NCI-H2227 (cell line): Measurements from ENCODE around the gene AGPAT3.

Experiments
- DNase-seq: peaks from one replicate; lab custom pipeline; 2025; ENCODE audit not compliant: unreplicated experiment; lab: John Stamatoyannopoulos, UW

Gene AGPAT3

DNA sequence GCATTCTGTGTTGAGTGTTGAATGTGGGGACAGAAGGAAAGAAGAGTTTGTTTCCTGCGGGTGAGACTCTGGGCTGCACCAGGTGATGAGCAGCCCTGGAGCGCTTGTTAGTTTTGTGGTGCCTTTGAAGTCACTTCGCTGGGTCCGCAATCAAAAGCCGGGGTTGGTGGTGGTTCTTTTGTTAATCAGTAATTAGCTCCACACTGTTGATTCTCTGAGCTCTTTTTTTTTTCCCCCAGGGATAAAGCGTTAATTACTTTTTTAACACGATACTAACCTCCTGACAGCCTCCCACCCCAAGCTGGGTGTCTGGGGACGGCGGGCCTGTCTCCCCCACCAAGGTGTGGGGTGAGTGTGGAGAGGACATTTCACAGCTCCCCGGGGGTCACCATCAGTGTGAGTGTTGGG is 56.6 kb downstream of the AGPAT3 start:
- DNase-seq: no peak

DNA sequence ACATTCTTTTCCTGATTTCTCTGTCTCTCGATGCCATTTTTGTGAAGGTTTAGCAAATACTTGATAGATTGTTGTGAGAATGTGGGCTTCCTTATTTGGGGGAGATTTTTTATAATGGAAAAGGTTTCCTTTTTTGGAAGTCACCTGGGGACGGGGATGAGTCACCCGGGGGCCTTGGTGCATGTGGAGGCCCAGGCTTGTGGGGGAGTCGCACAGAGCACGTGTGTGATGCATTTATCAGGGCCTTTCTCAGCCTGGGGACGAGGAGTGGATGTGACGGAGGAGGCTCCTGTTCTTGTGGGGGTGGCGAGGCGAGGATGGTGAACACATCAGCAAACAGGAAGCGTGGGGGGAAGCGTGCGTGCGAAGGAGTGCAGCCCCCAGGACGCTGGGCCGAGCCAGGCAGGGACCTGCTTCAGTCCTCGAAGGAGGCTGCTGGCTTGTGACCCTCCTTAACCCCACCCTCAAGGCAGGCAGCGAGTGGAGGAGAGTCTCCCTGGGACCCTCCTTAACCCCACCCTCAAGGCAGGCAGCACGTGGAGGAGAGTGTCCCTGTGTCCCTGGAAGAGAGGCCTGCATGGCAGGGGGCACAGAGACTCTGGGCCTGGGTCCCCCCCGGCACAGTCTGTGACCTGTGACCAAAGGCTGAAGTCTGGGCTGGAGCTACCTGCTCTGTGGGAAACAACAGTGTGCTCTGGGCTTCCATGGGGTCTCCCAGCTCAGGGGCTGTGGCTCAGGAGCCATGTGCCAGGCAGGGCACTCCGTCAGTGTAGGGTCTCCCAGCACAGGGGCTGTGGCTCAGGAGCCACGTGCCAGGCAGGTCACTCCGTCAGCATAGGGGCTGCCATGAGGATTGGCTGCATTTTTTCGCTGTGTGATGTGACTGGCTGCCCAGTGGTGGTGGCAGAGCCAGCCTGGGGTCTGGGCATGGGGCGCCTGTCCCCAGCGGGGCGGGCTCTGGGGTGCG is 57.2 kb downstream of the AGPAT3 start:
- no peak for DNase-seq

DNA sequence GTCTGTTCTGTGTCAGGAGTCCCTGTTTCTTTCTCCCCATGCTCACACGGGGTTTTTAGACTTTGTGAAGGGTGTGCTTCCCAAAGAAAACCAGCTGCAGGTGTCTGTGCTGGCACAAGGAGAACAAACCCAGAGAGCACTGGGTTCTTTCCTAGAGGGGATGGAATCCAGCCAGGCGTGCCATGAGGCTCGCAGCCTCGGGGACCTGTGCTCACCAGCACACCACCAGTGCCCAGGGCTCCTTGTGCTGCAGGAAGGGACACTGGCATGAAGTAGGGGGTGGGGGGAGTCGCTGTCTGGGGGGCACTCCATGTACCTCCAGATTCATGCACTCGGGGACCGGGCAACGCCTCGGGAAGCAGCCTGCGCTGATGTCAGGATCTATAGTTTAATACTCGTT is 57.9 kb downstream of the AGPAT3 start:
- DNase-seq: no peak

DNA sequence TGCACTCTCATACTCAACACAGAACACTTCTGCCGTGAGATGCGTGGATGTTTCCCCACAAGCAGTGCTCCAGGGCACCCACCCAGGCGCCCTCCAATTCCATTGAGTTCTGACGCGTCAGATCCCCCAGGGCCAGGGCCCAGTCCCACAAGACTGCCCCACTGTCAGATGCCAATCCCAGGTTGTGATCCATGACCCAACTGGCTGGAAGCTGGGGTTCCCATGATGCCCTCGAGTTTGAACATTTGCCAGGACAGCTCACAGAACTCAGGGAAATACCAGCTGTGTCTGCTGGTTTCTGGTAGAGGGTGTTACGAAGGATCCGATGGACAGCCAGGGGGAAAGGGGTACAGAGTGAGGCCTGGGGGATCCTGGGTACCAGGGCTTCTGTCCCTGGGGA is 58.4 kb downstream of the AGPAT3 start:
- no peak for DNase-seq

DNA sequence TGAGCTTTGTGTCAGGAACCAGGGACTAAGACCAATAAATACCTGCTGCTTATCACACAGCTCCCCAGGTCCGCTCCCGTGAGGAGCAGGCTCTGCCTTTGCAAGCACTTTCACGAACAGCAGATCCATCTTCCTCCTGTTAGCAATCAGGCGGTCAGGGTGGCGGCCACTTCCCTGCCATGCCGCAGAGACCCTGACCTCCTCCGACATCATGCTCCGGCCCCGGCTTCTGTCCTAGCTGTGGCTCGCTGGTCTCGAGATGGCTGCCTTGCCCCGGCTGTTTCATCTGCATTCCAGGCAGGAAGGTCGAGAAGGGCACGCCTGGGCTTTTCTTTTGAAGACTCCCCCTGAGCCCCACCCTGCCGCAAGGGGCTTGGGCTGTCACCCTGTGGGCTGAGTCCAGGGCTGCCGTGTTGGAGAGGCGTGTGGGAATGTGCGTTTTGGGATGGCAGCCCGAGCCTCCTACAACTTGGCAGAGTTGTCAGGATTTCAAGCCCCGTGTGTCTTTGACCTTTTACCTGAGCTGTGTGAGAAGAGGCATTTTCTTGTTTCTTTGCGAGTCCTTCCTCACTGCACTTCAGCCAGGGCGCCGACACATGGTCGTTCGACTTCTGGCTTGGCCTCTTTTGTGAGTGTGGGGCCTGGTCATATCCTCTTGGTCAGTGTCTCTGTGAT is 59.5 kb downstream of the AGPAT3 start:
- DNase-seq: no peak

DNA sequence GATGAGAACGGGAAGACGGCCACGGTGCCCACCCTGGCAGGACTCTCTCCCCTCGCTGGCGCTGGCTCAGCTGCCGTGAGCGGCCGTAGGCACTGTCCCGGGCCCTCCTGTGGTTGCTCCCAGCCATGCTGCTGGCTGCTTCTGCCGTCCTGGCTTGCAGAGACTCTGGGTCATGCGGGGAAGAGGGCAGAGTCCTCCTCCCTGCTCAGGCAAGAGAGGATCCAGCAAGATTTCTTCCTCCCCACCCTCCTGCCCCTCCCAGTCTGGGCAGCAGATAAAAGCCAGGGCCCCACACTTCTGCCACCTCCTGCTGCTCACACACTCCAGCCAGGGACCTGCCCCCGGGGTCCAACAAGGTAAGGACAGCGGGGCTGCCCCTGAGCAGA is 60.1 kb downstream of the AGPAT3 start:
- no peak for DNase-seq

DNA sequence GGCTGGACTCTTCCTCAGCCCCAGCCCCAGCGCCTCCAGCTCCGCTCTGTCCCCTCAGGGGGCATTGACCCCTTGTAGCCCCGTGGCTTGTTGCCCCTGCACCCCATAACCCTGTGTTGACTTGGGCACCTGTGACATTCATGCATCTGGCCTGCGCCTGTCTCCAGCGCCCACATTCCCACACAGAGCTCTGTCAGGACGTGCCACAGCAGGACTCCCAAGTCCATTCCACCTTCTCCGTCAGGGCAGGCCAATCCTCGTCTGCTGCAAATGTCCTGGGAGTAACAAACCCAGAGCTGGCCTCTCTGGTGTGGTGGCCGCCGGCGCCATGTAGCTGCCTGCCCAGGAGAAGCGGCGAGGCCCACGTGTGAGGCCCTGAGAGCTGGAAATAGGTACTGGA is 60.6 kb downstream of the AGPAT3 start:
- no peak for DNase-seq

DNA sequence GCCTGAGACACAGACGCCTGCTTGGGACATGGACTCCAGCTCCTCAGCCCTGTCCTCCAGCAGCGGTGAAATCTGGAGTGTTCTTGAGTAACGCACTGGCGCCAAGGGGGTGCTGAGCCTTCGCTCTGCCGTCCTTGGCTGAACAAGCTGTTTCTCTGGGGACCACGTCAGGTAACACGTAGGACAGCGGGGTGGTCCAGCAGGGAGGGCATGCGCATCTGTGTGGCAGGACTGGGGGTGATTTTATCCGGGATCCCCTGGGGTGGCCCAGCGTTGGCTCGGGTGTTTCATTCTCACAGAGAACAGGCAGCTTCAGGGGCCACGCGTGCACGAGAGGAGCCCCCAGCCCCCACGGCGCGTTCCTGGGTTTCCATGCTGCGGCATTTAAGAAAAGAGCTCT is 61.2 kb downstream of the AGPAT3 start:
- no peak for DNase-seq

DNA sequence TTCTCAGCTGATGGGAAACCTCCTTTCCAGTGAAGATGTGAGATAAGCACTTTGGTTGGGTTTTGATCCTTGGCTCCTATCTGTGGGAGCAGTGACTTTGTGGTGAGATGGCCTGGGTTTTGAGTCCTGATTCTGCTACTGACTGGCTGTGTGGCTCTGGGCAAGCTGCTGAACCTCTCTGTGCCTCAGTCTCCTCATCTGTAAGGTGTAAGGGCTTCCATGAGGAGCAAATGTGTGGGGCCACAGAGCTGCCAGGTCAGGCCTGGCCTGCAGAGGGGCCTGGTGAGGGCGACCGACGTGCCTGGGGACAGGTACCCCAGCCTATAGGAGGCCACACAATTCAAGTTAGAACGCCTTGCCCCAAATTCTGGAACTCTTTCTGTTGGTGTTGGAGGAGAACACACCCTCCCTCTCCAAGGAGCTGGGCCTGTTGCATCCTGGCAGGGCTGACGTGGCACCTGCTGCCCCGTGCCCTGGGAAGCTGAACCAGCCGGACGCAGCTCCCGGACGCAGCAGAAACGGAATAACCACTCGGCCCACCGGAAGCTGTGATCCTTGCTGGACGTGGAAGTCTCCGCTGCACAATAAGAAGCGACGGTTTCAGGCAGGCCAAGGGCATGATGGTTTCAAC is 62.7 kb downstream of the AGPAT3 start:
- DNase-seq: no peak

DNA sequence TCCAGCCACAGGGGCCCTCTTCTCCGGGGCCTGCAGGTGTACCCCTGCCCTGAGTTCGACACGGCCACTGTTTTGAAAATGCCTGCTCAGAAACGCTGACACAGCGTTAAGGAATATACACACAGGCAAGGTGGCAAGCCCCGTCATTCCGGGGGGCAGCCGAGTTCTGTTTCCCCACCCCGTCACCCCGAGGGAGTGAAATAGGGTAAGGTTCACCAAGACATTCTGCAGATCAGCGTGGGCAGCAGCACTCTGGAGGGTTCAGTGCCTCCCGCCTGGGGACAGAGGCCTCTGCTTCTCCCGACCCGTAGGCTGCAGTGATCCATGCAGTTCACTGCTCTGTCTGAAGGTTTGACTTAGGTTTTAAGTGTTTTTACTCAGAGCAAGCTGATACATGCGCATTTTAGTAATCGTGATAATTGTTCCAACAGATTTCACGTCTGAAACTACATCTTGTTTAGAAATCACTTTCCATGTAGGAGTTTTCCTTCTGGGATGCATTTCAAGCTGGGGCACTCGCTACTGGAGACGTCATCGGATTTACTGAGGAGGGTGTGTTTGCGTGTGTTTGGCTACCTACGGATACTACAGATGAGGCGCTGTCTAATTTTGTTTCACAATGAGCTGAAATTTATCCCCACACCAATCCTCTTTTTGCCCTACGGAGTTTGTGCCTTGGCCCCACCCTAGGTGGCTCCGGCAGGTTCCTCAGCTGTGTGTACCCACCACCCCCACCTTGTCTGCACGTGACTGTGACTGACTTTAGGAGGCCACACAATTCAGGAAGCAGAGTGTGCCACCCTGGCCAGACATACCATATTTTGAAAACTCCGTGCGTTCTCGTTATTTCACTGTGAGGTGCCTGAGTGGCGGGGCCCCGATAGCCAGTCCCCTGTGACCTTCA is 63.5 kb downstream of the AGPAT3 start:
- DNase-seq: no peak

DNA sequence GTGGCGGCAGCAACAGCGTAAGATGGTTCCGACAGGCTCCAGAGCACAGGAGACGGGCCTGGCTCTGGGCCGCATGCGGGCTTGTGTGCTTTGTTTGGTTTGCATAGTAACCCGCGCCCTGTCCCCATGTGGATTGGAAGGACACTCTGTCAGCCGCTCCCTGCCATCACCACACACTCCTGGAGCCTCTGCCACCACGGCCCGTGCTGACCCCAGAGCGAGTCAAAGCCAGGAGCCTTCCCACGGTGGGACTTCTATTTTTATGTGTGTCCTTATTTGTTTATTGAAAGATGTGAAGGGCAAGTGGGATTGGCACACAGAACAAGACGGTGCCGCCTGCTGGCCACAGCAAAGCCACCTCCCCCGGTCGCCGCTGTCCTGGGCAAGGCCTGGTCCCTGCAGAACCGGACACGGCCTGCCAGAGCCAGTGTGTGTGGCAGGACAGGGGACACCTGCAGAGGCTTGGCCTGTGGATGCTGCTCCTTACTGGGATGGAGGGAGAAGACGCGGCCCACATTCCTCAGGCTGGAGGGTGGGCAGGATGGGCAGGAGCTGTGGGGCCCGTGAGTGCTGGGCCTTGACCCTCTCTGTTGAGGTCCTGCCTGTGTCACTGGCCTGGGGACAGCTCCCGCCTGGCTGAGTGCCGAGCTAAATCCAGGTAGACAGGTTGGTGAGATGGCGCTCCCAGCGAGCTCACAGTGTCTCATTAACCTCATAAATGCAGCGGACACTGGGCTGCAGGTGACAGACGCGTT is 64.4 kb downstream of the AGPAT3 start:
- DNase-seq: no peak

DNA sequence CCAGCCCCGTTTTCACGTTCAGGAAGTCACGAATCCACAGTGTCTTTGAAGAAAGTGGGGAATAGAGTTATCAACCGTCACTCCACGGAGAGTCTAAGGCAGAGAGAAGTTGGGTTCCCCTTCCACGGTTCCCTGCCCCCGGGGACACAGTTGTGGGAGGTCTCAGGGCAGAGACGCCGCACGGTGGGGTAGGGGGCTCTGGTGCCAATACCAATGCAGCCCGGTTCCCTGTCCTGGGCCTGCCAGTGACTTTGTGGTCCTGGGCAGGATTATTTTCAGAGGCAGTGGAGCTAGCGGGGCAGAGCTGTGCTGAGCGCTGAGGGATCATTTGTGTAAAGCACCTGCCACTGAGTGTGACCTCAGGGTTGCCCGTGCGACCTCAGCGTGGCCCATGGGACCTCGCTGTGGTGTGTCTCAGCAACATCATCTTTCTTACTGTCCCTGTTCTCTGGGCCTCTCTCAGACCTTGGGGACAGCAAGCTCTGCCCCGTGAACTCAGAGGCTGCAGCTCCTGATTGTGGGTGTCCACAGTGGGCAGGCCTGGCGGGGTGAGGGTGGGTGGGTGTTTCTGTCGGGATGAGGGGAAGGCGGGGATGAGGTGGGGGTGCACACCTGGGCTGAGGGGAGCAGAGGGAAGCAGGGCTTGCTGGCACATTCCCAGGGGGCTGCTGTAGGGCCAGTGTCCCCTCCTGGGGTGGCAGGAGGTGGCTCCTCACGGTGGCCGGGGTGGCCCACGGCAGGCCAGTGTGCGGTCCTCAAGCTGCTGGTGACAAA is 65.2 kb downstream of the AGPAT3 start:
- DNase-seq: no peak

DNA sequence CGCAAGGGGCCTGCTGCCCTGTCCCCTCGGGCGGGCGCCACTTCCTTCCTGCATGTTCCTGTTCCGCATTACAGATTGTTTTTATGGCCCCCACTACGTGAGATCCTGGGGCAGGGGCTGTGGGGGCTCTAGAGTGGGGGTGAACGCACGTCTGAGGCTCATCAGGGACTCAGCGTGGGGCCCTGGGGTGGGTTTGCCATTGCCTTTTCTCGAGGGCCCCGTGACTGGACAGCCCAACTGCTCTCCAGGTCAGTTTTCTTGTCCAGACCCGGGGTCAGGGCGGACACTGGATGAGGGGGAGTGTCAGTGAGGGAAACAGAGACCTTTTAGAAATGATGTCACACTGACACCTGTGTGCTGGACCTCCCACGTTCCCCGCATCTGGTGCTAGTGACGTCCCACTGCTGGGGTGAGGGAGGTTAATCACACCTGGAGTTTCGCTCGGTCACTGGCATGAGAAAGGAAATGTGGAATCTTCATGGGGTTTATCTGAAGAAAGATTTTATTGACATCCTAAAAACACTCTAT is 65.9 kb downstream of the AGPAT3 start:
- DNase-seq: no peak

DNA sequence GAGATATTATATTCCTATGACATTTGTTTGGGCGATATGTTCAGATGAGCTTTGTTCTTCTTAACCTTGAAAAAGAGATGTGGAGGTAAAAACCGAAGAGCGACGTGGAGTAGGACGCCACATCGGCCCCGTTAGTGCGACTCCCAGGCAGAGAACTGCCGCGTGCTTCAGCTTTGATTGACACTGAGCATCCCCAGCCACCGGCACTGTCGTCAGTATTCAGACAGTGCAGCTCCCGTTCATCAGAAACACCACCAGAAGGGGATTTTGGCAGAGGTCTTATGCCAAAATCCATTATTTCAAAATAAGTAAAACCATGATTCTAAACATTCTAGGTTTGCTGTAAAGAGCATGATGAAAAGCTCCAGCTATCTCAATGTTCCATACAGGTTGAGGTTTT is 66.5 kb downstream of the AGPAT3 start:
- no peak for DNase-seq

DNA sequence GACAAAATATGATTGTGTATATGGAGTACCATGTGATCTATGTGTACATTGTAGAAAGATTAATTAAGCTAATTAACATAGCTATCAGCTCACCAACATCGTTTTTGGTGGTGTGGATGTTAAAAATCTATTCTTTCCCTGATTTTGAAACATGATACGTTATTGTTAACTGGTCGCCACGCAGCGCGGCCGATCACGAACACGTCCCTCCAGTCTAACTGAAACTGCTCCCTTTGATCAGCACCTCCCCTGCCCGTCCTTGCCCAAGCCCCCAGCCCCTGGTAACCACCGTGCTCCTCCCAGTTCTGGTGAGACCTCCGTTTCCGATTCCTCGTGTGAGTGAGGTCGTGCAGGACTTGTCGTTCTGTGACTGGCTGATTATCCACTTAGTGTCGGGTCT is 67.0 kb downstream of the AGPAT3 start:
- no peak for DNase-seq

DNA sequence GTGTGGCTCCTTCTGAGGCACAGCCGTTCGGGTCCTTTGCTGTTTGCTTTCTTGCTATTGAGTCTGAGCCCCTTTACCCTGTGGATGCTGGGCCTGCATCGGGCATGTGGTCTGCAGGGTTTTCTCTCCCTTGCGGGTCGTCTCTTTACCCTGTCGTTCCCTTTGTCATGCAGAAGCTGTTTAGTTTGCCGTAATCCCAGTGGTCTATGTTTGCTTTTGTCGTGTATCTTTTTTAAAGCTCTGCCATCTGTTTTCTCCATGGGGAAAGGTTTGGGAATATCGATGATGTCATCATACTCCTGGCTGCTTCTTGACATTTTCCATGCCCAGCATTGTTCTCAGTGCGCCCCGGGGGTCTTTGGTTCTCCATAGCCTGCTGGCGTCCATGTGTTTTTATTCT is 68.2 kb downstream of the AGPAT3 start:
- DNase-seq: no peak

DNA sequence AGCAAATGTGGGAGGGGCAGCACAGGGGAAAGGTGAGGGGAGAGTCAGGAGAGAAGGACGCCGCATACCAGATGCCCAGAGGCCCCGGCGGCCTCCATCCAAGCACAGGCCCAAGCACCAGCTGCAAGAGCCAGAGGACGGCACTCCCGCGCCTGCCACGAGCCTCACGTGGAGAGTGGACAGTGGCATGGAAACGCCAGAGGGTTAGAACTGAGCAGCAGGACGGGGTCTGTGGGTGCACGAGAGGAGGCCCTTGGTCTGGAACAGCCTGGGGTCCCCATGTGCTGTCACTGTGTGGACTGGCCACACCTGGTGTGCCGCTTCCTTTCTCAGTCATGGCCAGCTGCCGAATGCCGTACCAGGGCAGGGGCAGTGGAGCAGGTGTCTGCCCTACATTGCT is 68.7 kb downstream of the AGPAT3 start:
- no peak for DNase-seq

DNA sequence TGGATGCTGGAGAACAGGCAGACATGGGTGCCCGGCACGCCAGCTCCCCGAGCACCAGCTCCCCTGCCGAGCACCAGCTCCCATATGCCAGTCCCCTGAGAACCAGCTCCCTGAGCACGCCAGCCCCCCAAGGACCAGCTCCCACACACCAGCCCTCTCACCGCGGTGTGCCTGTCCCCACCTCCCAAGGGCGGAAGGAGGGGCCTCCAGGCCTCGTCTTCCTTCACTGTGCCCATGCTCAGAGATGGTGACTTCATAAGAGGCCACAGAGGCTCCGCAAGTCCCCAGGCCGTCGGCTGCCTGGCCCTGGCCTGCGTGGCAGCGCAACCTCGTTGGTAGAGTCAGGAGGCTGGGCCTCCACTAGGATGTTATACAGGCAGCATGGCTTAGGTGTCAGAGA is 69.1 kb downstream of the AGPAT3 start:
- DNase-seq: no peak
